Mucosa of rectum (tissue), 2 donors: ENCODE measurements around the gene RNASE9.
"Not testable (repeated sequence)": the region's sequence is repeated elsewhere in the genome, so short reads cannot be mapped to it uniquely, and the experiment has no call there.

ENCODE experiments used
- H3K27ac ChIP-seq, 2 donors: one replicate each; pipeline ENCODE4 v1.7.0; 2013; ENCODE audit warnings: inconsistent platforms in 2 of 2, low read depth in 2 of 2, low read length in 2 of 2
- H3K27me3 ChIP-seq, 2 donors: one replicate each; pipeline ENCODE4 v1.7.0; 2013; ENCODE audit warnings: low read length in 2 of 2; ENCODE audit not compliant: control insufficient read depth in 2 of 2, insufficient read depth in 2 of 2
- H3K36me3 ChIP-seq, 2 donors: one replicate each; pipeline ENCODE4 v1.7.0; 2013; ENCODE audit warnings: low read length in 2 of 2; ENCODE audit not compliant: control insufficient read depth in 2 of 2, insufficient read depth in 2 of 2
- H3K4me1 ChIP-seq, 2 donors: one replicate each; pipeline ENCODE4 v1.7.0; 2013; ENCODE audit warnings: low read length in 2 of 2, mild to moderate bottlenecking in 1 of 2; ENCODE audit not compliant: control insufficient read depth in 2 of 2, insufficient read depth in 2 of 2
- H3K4me3 ChIP-seq, 2 donors: one replicate each; pipeline ENCODE4 v1.7.0; 2013; ENCODE audit warnings: low read length in 2 of 2
- H3K9ac ChIP-seq, 2 donors: one replicate each; pipeline ENCODE4 v1.7.0; 2013; ENCODE audit warnings: low read length in 2 of 2, low read depth in 1 of 2, mild to moderate bottlenecking in 1 of 2
- H3K9me3 ChIP-seq, 2 donors: one replicate each; pipeline ENCODE4 v1.7.0; 2013; ENCODE audit warnings: low read length in 2 of 2; ENCODE audit not compliant: control insufficient read depth in 2 of 2
- donor health status: healthy.
- donor health status: Normal muscosa, but diverticular disease.

RNASE9 gene

GRCh38 chr14:20601522-20601921 lies 40.7 kb upstream of the RNASE9 start:
- Histone ChIP-seq H3K27ac (no peak overlapping the region), H3K4me3 (no peak overlapping the region), H3K36me3 (no peaks in the 10 kb centered on the region), H3K4me1 (no peaks in the 10 kb centered on the region), H3K9me3 (no peaks in the 10 kb centered on the region), H3K27me3 (no peaks in the 10 kb centered on the region), H3K9ac (no peak overlapping the region)

- H3K27ac ChIP-seq, result no peak overlapping the region
- H3K27me3 ChIP-seq, result no peaks in the 10 kb centered on the region
- H3K9me3 ChIP-seq, result no peaks in the 10 kb centered on the region
- H3K36me3 ChIP-seq, result no peaks in the 10 kb centered on the region
- H3K4me3 ChIP-seq, result no peak overlapping the region
- H3K4me1 ChIP-seq, result no peaks in the 10 kb centered on the region
- H3K9ac ChIP-seq, result no peak overlapping the region
Observed at GRCh38 chr14:20597108-20597507, 36.3 kb upstream of the RNASE9 start.

GRCh38 chr14:20595726-20596125 lies 34.9 kb upstream of the RNASE9 start:
- H3K4me3 ChIP-seq, H3K9ac ChIP-seq, H3K27ac ChIP-seq, H3K27me3 ChIP-seq, H3K36me3 ChIP-seq, H3K9me3 ChIP-seq, H3K4me1 ChIP-seq: not testable (repeated sequence)

- Histone ChIP-seq H3K27me3 (peaks cover 0 to 8% of the 10 kb centered on the region in 2 donors), H3K9me3 (no peaks in the 10 kb centered on the region), H3K9ac (no peak overlapping the region), H3K4me1 (no peaks in the 10 kb centered on the region), H3K36me3 (no peaks in the 10 kb centered on the region), H3K27ac (no peak overlapping the region), H3K4me3 (no peak overlapping the region)
Observed at GRCh38 chr14:20592574-20592973, 31.7 kb upstream of the RNASE9 start.

DNA sequence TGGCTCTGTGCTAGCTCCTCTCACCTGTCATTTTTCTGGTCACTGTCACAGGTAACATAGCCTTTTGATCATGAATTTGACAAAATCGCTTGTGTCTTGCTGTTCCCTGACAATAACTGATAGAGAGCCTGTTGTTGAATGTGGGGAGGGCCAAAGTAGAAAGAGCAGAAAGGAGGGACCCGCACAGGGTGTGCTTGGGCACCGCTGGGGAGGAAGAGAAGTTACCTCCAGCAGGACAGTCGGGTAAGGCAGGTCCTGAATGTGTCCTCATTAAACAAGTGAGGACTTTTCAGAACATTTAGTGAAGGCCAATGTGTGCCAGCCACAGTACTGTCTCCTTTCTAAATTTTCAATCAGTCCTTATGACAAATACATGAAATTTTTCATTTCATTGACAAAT lies 30.4 kb upstream of the RNASE9 start, which contains the start of gene RNASE12:
Gene RNASE12 (minus strand): TSS at position 142 of the 400 bp plus-strand sequence. CDS start 653 bp downstream, outside the sequence.
- H3K27ac ChIP-seq, result no peak within 1 kb of the TSS
- no peak within 1 kb of the TSS for H3K4me3 ChIP-seq
- no peak within 1 kb of the TSS for H3K9ac ChIP-seq
- H3K4me1 ChIP-seq, result no peaks in the 10 kb centered on the region
- peaks cover 0 to 10% of the 10 kb centered on the region in 2 donors for H3K27me3 ChIP-seq
- H3K9me3 ChIP-seq, result no peaks in the 10 kb centered on the region
- H3K36me3 ChIP-seq, result no peaks in the 10 kb centered on the region

- no peaks in the 10 kb centered on the region for H3K9me3 ChIP-seq
- peaks cover 0 to 10% of the 10 kb centered on the region in 2 donors for H3K27me3 ChIP-seq
- H3K36me3 ChIP-seq, result no peaks in the 10 kb centered on the region
- no peak within 1 kb of the TSS for H3K9ac ChIP-seq
- no peak within 1 kb of the TSS for H3K4me3 ChIP-seq
- H3K4me1 ChIP-seq, result no peaks in the 10 kb centered on the region
- no peak within 1 kb of the TSS for H3K27ac ChIP-seq
Observed at GRCh38 chr14:20587489-20588154, 26.8 kb upstream of the RNASE9 start, which contains the start of gene RNASE11. Gene RNASE11 (minus strand): TSS chr14:20588001.

- no peaks in the 10 kb centered on the region for H3K9me3 ChIP-seq
- no peak overlapping the region for H3K9ac ChIP-seq
- no peaks in the 10 kb centered on the region for H3K36me3 ChIP-seq
- peaks cover 0 to 5% of the 10 kb centered on the region in 2 donors for H3K27me3 ChIP-seq
- H3K4me3 ChIP-seq, result no peak overlapping the region
- H3K27ac ChIP-seq, result no peak overlapping the region
- H3K4me1 ChIP-seq, result no peaks in the 10 kb centered on the region
Observed at GRCh38 chr14:20583908-20584307, 23.1 kb upstream of the RNASE9 start.

DNA sequence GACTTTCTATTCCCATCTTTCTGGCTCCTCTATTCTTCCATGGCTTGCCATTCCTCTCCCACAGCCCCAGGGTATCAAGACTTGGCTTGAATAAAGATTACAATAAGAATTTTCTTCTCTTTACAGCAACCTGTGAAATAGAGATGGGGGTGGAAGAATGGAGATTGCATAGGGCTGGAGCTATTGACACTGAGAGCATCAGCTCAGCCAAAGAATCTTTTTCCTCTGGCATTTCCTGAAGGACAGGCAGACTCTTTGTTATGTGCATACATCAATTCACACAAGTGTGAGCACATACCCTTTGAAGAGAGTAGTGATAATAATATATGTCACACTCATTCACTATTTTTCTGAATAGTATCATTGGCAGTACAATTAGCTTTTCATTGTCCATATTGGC lies 22.3 kb upstream of the RNASE9 start:
- H3K36me3 ChIP-seq, result no peaks in the 10 kb centered on the region
- H3K9ac ChIP-seq, result no peak overlapping the region
- peaks cover 0 to 5% of the 10 kb centered on the region in 2 donors for H3K27me3 ChIP-seq
- H3K4me1 ChIP-seq, result no peaks in the 10 kb centered on the region
- no peaks in the 10 kb centered on the region for H3K9me3 ChIP-seq
- no peak overlapping the region for H3K27ac ChIP-seq
- no peak overlapping the region for H3K4me3 ChIP-seq

DNA sequence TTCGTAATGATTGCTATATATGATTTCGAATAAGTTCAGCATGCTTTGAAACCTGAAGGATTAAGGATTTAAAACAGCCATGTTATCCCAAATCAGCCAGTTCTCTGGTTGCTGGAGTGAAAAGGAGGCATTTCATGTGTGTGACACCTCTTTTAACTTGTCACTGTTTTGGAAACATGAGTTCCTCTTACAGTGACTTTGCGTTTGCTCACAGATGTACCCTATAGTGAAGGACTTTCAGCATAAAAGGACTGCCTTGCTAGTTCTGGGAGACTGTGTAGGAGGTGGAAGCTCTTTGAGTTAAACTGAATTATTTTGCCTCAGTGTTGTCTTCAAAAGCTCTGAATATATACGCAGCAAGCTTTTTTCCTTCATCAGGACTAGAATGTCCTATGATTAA lies 19.4 kb upstream of the RNASE9 start:
- no peaks in the 10 kb centered on the region for H3K27me3 ChIP-seq
- H3K4me3 ChIP-seq, result no peak overlapping the region
- H3K9ac ChIP-seq, result no peak overlapping the region
- no peak overlapping the region for H3K27ac ChIP-seq
- no peaks in the 10 kb centered on the region for H3K9me3 ChIP-seq
- H3K36me3 ChIP-seq, result no peaks in the 10 kb centered on the region
- no peaks in the 10 kb centered on the region for H3K4me1 ChIP-seq

- no peaks in the 10 kb centered on the region for H3K36me3 ChIP-seq
- no peak overlapping the region for H3K4me3 ChIP-seq
- H3K9ac ChIP-seq, result no peak overlapping the region
- no peaks in the 10 kb centered on the region for H3K9me3 ChIP-seq
- no peak overlapping the region for H3K27ac ChIP-seq
- H3K27me3 ChIP-seq, result no peaks in the 10 kb centered on the region
- H3K4me1 ChIP-seq, result no peaks in the 10 kb centered on the region
Observed at GRCh38 chr14:20578784-20579502, 18.1 kb upstream of the RNASE9 start.
